GM21723 (cell line): Measurements from ENCODE around the gene CD300A.
"Not testable (repeated sequence)": the region's sequence is repeated elsewhere in the genome, so short reads cannot be mapped to it uniquely, and the experiment has no call there.

Experiments used
- ATAC-seq: cut with Tn5 transposase; IDR thresholded peaks from one replicate; pipeline ENCODE4 v1.9.1; 2021; ENCODE audit warnings: mild to moderate bottlenecking, moderate library complexity; ENCODE audit not compliant: unreplicated experiment

CD300A gene

DNA sequence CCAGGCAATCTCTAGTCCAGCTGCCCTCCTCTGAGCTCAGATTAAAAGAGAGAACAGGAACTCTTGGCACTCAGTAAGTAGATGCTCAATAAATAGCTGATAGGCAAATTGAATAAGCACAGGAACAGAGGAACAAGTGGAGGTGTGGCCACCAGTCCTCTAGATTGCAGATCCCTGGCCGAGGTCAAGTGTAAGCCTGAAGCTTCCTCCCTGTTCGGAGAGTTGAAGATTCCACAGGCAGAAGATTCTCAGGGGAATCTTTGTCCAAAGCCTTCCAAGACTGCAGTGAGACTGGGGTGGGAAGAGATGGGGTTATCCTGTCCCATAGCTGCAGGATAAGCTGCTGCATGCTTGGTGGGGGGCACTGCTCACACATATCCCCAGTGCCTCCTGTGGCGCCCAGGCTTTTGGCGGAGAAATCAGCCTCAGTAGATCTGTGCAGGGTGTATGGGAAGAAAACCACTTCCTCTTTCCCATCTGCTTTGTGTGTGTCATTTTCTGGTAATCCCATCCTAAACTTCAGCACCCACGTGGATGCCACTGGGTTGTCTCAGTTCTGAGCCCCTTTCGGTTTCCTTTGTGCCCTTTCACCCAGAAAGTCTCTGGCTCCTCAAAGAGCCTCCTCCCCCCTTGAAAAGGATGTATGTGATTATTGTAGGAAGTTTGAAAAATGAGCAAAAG lies 12.1 kb downstream of the CD300A start:
- no peak for ATAC-seq

- ATAC-seq = no peak
These were observed 13.9 kb downstream of the CD300A start for GRCh38 chr17:74480290-74480689.

DNA sequence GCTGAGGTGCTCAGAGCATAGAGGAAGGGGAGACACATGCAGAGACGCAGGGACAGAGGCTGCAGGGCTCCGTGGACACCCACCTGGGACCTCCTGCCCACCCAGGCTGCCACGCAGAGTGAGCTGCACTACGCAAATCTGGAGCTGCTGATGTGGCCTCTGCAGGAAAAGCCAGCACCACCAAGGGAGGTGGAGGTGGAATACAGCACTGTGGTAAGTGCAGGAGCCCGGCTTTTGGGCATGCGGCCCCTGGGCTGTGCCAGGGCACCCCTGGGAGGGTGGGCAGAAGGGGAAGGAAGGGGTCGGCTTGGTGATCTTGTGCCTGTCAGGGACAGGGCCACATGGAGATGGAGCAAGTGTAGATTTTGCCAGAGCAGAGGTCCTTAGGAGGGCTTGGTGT lies 15.2 kb downstream of the CD300A start:
- ATAC-seq = no peak

- ATAC-seq = no peak
These were observed 17.6 kb downstream of the CD300A start for GRCh38 chr17:74484066-74484465.

DNA sequence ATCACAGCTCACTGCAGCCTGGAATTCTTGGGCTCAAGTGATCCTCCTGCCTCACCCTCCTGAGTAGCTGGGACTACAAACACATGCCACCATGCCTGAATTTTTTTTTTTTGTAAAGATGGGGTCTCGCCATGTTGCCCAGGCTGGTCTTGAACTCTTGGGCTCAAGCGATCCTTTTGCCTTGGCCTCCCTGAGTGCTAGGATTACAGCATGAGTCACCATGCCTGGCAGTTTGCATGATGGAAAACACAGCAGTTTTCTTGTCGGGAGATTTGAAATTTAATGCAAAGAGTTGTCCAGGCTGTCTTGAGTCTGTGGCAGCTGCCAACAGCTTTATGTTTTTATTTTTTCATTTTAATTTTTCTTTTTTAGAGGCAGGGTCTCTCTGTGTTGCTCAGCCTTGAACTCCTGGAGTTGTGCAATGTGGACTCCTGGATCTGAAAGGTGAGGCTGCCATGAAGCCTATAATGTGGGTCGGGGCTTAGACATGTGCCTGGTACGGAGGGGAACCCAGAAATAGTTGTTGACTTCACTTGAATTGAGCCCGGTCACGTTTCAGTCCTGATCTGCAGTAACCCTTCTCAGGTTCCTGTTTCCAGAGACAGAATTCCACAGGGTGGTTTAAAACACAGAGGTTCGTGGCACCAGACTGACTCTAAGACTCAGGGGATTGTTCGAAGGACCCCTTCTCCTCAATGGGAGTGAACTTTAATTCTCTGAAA lies 18.7 kb downstream of the CD300A start:
- no peak for ATAC-seq

DNA sequence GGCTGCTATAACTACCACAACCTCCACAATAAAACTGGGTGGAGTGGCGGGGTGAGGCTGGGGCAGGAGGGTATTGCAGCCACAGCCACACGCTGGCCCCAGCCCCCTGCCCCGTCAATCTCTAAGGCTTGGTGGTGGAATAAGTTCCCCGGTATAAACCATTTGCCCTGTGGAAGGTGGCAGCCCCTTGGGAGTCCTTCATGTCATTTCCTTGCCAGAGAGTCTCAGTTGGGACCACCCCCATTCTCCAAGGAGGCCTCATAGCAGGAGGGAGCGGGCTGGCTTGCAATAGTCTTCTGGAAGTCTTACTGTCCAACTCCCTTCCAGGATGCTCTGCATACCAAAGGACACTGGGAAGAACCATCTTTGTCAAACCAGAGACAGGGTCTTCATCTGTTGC lies 19.4 kb downstream of the CD300A start:
- ATAC-seq = no peak

DNA sequence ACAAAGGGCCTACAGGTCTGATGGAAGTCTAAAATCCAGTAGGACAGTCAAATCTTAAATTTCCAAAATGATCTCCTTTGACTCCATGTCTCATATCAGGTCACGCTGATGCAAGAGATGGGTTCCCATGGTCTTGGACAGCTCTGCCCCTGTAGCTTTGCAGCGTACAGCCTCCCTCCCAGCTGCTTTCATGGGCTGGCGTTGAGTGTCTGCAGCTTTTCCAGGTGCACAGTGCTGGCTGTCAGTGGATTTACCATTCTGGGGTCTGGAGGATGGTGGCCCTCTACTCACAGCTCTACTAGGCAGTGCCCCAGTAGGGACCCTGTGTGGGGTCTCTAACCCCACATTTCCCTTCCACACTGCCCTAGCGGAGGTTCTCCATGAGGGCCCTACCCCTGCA lies 21.8 kb downstream of the CD300A start:
- not testable (repeated sequence) for ATAC-seq

- ATAC-seq = no peak
These were observed 24.3 kb downstream of the CD300A start for GRCh38 chr17:74490716-74491115.

DNA sequence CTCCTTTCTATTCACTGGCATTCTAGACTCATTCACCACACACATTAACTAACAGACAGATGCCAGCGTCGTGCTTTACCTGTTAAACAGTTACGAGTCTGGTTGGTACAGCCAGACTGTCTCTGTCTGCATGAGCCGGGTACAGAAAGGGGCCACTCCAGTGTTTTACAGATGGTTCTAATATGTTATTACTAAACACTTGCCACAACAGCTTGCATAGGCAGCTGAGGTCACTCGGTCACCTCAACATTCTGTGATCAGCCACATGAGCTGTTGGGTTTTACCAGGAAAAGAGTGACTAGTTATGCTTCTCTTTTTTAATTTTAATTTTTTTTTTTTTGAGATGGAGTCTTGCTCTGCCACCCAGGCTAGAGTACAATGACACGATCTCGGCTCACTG lies 25.2 kb downstream of the CD300A start:
- ATAC-seq = no peak

DNA sequence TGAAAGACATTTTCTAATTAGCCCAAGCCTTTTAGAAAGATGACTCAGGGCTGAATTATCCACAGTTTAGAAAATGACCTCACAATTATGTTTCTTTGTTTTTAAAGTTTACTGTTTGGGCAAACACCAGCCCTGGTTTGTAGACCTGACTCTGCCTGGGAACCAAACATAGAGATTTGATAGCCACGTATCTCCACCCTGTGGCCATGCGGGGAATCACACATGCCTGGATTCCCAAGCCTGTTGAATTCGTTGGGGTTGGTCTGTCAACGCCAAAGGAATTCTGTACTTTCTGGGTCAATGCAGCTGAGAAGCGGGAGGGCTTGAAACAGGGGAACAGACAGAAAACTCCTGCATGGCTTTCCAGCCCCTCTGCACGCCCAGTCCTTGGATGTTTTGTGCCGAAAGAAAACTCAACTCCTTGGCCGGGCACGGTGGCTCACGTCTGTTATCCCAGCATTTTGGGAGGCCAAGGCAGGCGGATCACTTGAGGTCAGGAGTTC lies 26.9 kb downstream of the CD300A start:
- ATAC-seq = no peak

DNA sequence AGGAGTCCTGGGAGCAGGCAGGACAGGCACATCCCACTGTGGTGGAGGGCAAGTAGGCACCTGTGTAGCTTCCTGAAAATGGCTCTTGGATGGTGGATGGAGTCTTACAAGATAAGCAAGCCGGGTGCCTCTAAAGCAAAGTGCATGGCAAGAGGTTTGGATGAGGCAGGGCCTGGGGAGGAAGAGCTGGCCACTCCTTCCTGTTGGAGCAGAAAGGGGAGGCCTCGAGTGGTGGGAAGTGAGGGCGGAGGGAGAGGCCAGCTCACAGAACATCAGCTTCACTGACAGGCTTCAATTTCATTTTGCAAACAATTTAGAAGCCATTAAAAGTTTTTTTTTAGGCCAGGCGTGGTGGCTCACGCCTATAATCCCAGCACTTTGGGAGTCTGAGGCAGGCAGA lies 31.0 kb downstream of the CD300A start:
- ATAC-seq = no peak

DNA sequence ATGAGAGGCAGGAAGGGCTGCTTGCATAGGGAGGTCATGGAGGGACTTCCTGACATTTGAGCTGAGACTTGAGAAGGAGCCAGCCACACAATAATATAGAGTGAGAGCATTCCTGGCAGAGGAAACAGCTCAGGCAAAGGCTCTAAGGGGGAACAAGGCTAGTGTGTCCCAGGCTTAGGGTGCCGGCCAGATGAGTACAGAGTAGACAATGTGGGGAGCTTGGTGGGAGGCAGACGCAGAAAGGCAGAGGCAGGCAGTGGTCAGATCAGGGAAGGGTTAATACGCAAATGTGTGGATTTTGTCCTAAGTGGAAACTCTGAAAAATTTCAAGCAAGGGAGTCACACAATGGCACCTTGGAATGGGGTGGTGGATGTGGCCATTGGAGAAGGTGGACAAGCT lies 33.6 kb downstream of the CD300A start:
- no peak for ATAC-seq

- ATAC-seq = no peak
These were observed 36.4 kb downstream of the CD300A start for GRCh38 chr17:74502861-74503260.

DNA sequence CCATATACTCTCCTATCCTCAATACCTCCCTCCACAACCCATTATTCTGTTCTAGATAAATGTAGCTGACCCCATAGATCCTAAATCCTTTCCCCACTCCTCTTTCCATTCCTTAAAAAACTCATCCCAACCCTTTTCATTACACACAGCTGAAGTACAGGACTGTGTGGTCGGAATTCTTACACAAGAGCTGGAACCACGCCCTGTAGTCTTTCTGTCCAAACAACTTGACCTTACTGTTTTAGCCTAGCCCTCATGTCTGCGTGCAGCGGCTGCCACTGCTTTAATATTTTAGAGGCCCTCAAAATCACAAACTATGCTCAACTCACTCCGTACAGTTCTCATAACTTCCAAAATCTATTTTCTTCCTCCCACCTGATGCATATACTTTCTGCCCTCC lies 37.5 kb downstream of the CD300A start:
- ATAC-seq = not testable (repeated sequence)

DNA sequence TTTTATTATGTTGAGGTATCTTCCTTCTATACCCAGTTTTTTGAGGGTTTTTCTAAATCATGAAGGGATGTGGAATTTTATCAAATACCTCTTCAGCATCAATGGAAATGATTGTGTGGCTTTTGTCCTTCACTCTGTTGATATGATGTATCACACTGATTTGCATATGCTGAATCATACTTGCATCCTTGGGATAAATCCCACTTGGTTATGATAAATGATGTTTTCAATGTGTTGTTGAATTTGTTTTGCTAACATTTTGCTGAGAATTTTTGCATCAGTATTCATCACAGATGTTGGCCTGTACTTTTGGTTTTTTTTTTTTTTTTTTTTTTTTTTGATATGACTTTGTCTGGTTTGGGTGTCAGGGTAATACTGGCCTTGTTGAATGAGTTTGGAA lies 41.7 kb downstream of the CD300A start:
- no peak for ATAC-seq

DNA sequence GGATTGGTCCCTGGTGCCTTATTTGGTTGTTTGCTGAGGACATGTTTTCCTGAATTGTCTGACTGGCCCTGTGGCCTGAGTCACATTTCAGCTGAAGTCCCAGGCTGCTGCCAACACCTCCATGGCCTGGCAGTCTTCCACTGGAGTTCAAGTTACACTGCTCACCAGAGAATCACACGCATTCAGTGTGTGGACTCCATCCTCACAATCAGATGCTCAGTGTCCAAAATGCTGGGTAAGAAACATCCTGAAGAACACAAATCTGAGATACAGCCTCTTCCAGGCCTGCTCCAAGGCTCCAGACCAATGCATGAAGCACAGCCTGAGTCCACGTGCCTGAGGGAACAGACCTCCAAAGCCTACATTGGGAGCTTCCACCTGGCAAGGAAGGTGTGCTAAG lies 45.6 kb downstream of the CD300A start:
- ATAC-seq = no peak

- peak; percentile 64 for ATAC-seq
These were observed 46.2 kb downstream of the CD300A start for GRCh38 chr17:74512624-74513091.

DNA sequence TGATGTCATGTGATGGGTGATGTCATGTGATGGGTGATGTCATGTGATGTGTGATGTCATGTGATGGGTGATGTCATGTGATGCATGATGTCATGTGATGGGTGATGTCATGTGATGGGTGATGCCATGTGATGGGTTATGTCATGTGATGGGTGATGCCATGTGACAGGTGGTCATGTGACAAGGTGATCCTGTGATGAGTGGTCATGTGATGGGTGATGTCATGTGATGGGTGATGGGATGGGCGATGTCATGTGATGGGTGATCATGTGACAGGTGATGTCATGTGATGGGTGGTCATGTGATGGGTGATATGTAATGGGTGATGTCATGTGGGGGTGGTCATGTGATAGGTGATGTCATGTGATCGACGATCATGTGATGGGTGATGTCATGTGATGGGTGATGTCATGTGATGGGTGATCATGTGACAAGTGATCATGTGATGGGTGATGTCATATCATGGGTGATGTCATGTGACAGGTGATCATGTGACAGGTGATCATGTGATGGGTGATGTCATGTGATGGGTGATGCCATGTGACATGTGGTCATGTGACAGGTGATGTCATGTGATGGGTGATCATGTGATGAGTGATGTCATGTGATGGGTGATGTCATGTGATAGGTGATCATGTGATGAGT lies 47.7 kb downstream of the CD300A start:
- ATAC-seq = no peak

DNA sequence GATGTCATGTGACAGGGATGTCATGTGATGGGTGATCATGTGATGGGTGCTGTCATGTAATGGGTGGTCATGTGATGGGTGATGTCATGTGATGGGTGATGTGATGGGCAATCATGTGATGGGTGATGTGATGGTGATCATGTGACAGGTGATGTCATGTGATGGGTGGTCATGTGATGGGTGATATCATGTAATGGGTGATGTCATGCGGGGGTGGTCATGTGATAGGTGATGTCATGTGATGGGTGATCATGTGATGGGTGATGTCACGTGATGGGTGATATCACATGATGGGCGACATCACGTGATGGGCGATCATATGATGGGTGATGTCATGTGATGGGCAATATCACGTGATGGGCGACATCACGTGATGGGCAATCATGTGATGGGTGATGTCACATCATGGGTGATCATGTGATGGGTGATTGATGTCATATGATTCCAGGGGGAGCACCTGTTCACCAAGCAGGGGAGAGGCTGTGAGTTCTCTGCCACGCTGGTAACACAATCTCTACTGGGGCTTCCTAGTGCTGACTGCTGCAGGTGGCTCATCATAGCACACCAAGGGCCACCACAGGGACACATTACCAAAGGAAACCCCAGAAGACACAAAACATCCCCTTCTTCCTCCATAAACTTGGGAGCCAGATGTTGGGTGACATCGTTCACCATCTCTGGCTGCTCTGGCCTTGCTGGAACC lies 48.3 kb downstream of the CD300A start:
- no peak for ATAC-seq

- ATAC-seq = no peak
These were observed 49.5 kb downstream of the CD300A start for GRCh38 chr17:74515941-74516340.
